Activated T-helper 17 cell treated with anti-CD3 and anti-CD28 coated beads, Interleukin-2, amount 50 U/mL, for 72 hours (primary cell): ENCODE results near the gene PPM1N. TPM values are rescaled to one million over a fixed set of nuclear protein-coding genes. Genes with fewer than 3 reads are reported as not detected.

Experiments used
- ATAC-seq: fragments of 150-1000 bp; cut with Tn5 transposase; replicated peaks from 2 replicates; pipeline ENCODE4 v1.10.0; 2021; ENCODE audit warnings: mild to moderate bottlenecking, moderate library complexity
- H3K27ac Mint-ChIP-seq: one replicate; pipeline ENCODE4 v1.8.0; 2022; ENCODE audit warnings: mixed read lengths
- H3K27me3 Mint-ChIP-seq: one replicate; pipeline ENCODE4 v1.8.0; 2022; ENCODE audit warnings: mixed read lengths
- H3K36me3 Mint-ChIP-seq: one replicate; pipeline ENCODE4 v1.8.0; 2022; ENCODE audit warnings: low read depth, mild to moderate bottlenecking, mixed read lengths
- H3K4me1 Mint-ChIP-seq: one replicate; pipeline ENCODE4 v1.8.0; 2022; ENCODE audit warnings: mixed read lengths
- H3K4me3 Mint-ChIP-seq: one replicate; pipeline ENCODE4 v1.8.0; 2022; ENCODE audit warnings: mild to moderate bottlenecking, mixed read lengths
- H3K9me3 Mint-ChIP-seq: one replicate; pipeline ENCODE4 v1.8.0; 2022; ENCODE audit warnings: mixed read lengths
- total RNA-seq, 2 donors: library from RNA; stranded (reverse); gene quantifications; one replicate each; pipeline ENCODE4 v1.2.3, GENCODE V29; 2022

Gene PPM1N
- total RNA-seq, 2 donors from 2014 or later = 4.3 to 5.2 TPM

GRCh38 chr19:45467456-45468158 lies 30.6 kb upstream of the PPM1N start, which contains the start of gene FOSB:
Gene FOSB, plus strand, starts transcription at chr19:45467996. Its CDS starts 591 bp downstream, at chr19:45468587.
- Mint-ChIP-seq H3K4me3 (peak within 1 kb of the TSS; percentile 89), H3K9me3 (no peaks in the 10 kb centered on the region), H3K4me1 (peaks cover 8% of the 10 kb centered on the region), H3K36me3 (peaks cover 50% of the 10 kb centered on the region), H3K27ac (peak within 1 kb of the TSS; percentile 96), H3K27me3 (no peaks in the 10 kb centered on the region)
- peak; percentile 34 for ATAC-seq

- Mint-ChIP-seq H3K4me1 (peaks cover 12% of the 10 kb centered on the region), H3K27ac (peak overlapping the region; percentile 96), H3K4me3 (peak overlapping the region; percentile 89), H3K9me3 (no peaks in the 10 kb centered on the region), H3K36me3 (peaks cover 56% of the 10 kb centered on the region), H3K27me3 (no peaks in the 10 kb centered on the region)
- no peak for ATAC-seq
Observed at GRCh38 chr19:45468159-45468651, 30.0 kb upstream of the PPM1N start.

- Mint-ChIP-seq H3K4me3 (peak overlapping the region; percentile 89), H3K27me3 (no peaks in the 10 kb centered on the region), H3K4me1 (peaks cover 12% of the 10 kb centered on the region), H3K27ac (peak overlapping the region; percentile 96), H3K9me3 (no peaks in the 10 kb centered on the region), H3K36me3 (peaks cover 62% of the 10 kb centered on the region)
- ATAC-seq = peak; percentile 49
Observed at GRCh38 chr19:45468803-45469131, 29.5 kb upstream of the PPM1N start.

- ATAC-seq = peak; percentile 82
- Mint-ChIP-seq H3K9me3 (no peaks in the 10 kb centered on the region), H3K4me1 (peaks cover 12% of the 10 kb centered on the region), H3K36me3 (peaks cover 67% of the 10 kb centered on the region), H3K27ac (peak overlapping the region; percentile 96), H3K27me3 (no peaks in the 10 kb centered on the region), H3K4me3 (peak overlapping the region; percentile 89)
Observed at GRCh38 chr19:45469132-45469944, 28.9 kb upstream of the PPM1N start.

GRCh38 chr19:45469945-45470761 lies 28.1 kb upstream of the PPM1N start:
- H3K4me3 Mint-ChIP-seq = peak overlapping the region; percentile 89
- H3K36me3 Mint-ChIP-seq = peaks cover 74% of the 10 kb centered on the region
- no peaks in the 10 kb centered on the region for H3K27me3 Mint-ChIP-seq
- peak; percentile 20 for ATAC-seq
- H3K27ac Mint-ChIP-seq = peak overlapping the region; percentile 96
- H3K9me3 Mint-ChIP-seq = no peaks in the 10 kb centered on the region
- H3K4me1 Mint-ChIP-seq = peaks cover 12% of the 10 kb centered on the region

GRCh38 chr19:45470762-45471081 lies 27.5 kb upstream of the PPM1N start:
- no peak for ATAC-seq
- H3K4me3 Mint-ChIP-seq = peak overlapping the region; percentile 89
- no peaks in the 10 kb centered on the region for H3K27me3 Mint-ChIP-seq
- H3K4me1 Mint-ChIP-seq = peaks cover 12% of the 10 kb centered on the region
- no peaks in the 10 kb centered on the region for H3K9me3 Mint-ChIP-seq
- H3K27ac Mint-ChIP-seq = peak overlapping the region; percentile 96
- H3K36me3 Mint-ChIP-seq = peaks cover 74% of the 10 kb centered on the region

- H3K4me1 Mint-ChIP-seq = peaks cover 12% of the 10 kb centered on the region
Observed at GRCh38 chr19:45471111-45471930, 26.9 kb upstream of the PPM1N start.

GRCh38 chr19:45471931-45472562 lies 26.2 kb upstream of the PPM1N start:
- ATAC-seq = no peak

More at GRCh38 chr19:45471111-45471930, 26.9 kb upstream of the PPM1N start:
- Mint-ChIP-seq H3K27me3 (no peaks in the 10 kb centered on the region), H3K36me3 (peaks cover 74% of the 10 kb centered on the region), H3K9me3 (no peaks in the 10 kb centered on the region), H3K27ac (peak overlapping the region; percentile 96), H3K4me3 (peak overlapping the region; percentile 89)
- no peak for ATAC-seq

GRCh38 chr19:45472563-45473366 lies 25.5 kb upstream of the PPM1N start:
- no peaks in the 10 kb centered on the region for H3K27me3 Mint-ChIP-seq
- H3K9me3 Mint-ChIP-seq = no peaks in the 10 kb centered on the region
- H3K36me3 Mint-ChIP-seq = peaks cover 71% of the 10 kb centered on the region
- ATAC-seq = no peak
- H3K4me1 Mint-ChIP-seq = peaks cover 14% of the 10 kb centered on the region
- peak overlapping the region; percentile 75 for H3K27ac Mint-ChIP-seq
- no peak overlapping the region for H3K4me3 Mint-ChIP-seq

More at GRCh38 chr19:45471931-45472562, 26.2 kb upstream of the PPM1N start:
- Mint-ChIP-seq H3K27me3 (no peaks in the 10 kb centered on the region), H3K36me3 (peaks cover 74% of the 10 kb centered on the region), H3K4me3 (peak overlapping the region; percentile 89), H3K9me3 (no peaks in the 10 kb centered on the region), H3K4me1 (peaks cover 12% of the 10 kb centered on the region), H3K27ac (peak overlapping the region; percentile 75)

- ATAC-seq = no peak
- Mint-ChIP-seq H3K4me3 (no peak overlapping the region), H3K4me1 (peaks cover 19% of the 10 kb centered on the region), H3K27ac (no peak overlapping the region), H3K36me3 (peaks cover 70% of the 10 kb centered on the region), H3K27me3 (no peaks in the 10 kb centered on the region), H3K9me3 (no peaks in the 10 kb centered on the region)
Observed at GRCh38 chr19:45473367-45473681, 24.9 kb upstream of the PPM1N start.

- Mint-ChIP-seq H3K36me3 (peaks cover 71% of the 10 kb centered on the region), H3K4me1 (peaks cover 20% of the 10 kb centered on the region), H3K27me3 (no peaks in the 10 kb centered on the region), H3K9me3 (no peaks in the 10 kb centered on the region), H3K27ac (peak overlapping the region; percentile 61), H3K4me3 (no peak overlapping the region)
- ATAC-seq = no peak
Observed at GRCh38 chr19:45473682-45474605, 24.3 kb upstream of the PPM1N start.
